ENCODE results near the gene DMC1.

DNA sequence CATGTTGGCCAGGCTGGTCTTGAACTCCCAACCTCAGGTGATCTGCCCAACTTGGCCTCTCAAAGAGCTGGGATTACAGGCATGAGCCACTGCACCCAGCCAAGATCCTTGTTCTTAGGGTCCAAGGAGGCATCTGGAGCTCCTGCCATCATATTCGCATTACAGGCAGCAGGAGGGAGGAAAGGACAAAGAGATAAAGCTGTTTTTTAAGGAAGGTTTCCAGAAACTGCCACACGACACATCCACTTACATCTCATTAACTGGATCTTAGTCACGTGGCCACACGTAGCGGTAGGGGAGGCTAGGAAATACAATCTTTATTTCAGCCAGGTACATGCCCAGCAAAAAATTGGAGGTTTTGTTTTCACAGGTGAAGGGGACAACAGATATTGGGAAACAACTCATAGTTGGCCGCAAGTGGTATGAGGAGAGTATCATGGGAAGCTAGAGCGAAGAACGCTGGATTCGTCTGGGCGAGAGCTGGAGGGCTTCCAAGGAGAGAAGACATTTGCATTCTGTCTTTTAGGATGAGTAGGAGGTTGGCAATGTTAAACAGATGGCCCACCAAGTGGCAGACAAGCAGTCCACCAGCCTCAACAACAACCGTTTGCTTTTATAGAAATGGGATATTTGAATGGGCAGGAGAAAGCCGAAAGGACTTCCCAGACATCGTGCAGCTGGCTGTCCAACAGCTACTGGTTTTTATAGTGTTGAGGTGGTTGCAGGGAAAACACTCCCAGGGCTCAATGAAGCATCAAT lies 39.2 kb upstream of the DMC1 start:
- no peak for TF ChIP-seq CTCF (IDR thresholded peaks at IDR 0.05)
- TF ChIP-seq POLR2A (IDR thresholded peaks at IDR 0.05): no peak

All from breast epithelium (tissue), 3 donors.